ENCODE results near the gene SIRPA.

DNA sequence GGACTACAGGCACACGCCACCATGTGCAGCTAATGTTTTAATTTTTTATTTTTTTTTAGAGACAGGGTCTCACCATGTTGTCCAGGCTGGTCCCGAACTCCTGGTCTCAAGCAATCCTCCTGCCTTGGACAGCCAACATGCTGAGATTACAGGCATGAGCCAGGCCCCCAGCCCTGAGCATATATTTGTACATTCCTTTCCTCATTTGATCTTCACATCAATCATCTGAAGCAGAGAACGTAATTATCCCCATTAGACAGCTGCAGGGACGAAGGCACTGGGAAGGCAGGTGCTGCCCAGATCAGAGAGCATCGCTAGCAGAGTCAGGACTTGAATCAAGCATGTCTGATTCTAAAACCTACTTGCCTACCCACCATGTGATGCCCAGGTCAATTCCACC is 41.0 kb upstream of the SIRPA start:
- TF ChIP-seq, protein P1, sequence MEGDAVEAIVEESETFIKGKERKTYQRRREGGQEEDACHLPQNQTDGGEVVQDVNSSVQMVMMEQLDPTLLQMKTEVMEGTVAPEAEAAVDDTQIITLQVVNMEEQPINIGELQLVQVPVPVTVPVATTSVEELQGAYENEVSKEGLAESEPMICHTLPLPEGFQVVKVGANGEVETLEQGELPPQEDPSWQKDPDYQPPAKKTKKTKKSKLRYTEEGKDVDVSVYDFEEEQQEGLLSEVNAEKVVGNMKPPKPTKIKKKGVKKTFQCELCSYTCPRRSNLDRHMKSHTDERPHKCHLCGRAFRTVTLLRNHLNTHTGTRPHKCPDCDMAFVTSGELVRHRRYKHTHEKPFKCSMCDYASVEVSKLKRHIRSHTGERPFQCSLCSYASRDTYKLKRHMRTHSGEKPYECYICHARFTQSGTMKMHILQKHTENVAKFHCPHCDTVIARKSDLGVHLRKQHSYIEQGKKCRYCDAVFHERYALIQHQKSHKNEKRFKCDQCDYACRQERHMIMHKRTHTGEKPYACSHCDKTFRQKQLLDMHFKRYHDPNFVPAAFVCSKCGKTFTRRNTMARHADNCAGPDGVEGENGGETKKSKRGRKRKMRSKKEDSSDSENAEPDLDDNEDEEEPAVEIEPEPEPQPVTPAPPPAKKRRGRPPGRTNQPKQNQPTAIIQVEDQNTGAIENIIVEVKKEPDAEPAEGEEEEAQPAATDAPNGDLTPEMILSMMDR (IDR thresholded peaks at IDR 0.05) = no peak
- TF ChIP-seq POLR2AphosphoS5 (IDR thresholded peaks at IDR 0.05) (no peak), POLR2A (IDR thresholded peaks at IDR 0.05) (no peak)
